SK-N-SH (cell line): ENCODE results near the gene PLA2G5.

Experiments
- CTCF ChIP-seq: fragments of 200-600 bp; sonication (generic); IDR thresholded peaks from 2 replicates; pipeline ENCODE4 v1.6.1; 2017; ENCODE audit warnings: antibody characterized with exemption, mild to moderate bottlenecking, moderate library complexity
- EP300 ChIP-seq, 2 experiments: IDR thresholded peaks; 2 replicates each; pipeline versions ENCODE4 v1.4.0 to v1.6.1; 2012; ENCODE audit warnings: borderline replicate concordance in 1 of 2, low read depth in 1 of 2, low read length in 1 of 2
- EZH2phosphoT487 ChIP-seq: fragments of 200-600 bp; sonication (generic); IDR thresholded peaks from 2 replicates; pipeline ENCODE4 v1.6.1; 2017; ENCODE audit warnings: low read depth, mixed run types, mild to moderate bottlenecking, antibody characterized with exemption, moderate library complexity, borderline replicate concordance
- FOXM1 ChIP-seq: IDR thresholded peaks from 2 replicates; pipeline ENCODE4 v1.4.0; 2012; ENCODE audit warnings: low read depth, mild to moderate bottlenecking
- GABPA ChIP-seq: IDR thresholded peaks from 2 replicates; pipeline ENCODE4 v1.4.0; 2012; ENCODE audit warnings: low read depth, mild to moderate bottlenecking
- MXI1 ChIP-seq: IDR thresholded peaks from 2 replicates; pipeline ENCODE4 v1.6.1; 2012; ENCODE audit warnings: mild to moderate bottlenecking, low read depth, low read length, improper control_type of control experiment
- NFIC ChIP-seq: IDR thresholded peaks from 2 replicates; pipeline ENCODE4 v1.4.0; 2012; ENCODE audit warnings: borderline replicate concordance
- RCOR1 ChIP-seq: fragments of 150-350 bp; IDR thresholded peaks from 2 replicates; pipeline ENCODE4 v1.6.1; 2017; ENCODE audit warnings: antibody characterized with exemption, low read length
- RFX5 ChIP-seq: IDR thresholded peaks from 2 replicates; pipeline ENCODE4 v1.6.1; 2012; ENCODE audit warnings: mild to moderate bottlenecking, improper control_type of control experiment, low read length
- SMC3 ChIP-seq: IDR thresholded peaks from 2 replicates; pipeline ENCODE4 v1.6.1; 2012; ENCODE audit warnings: low read depth, low read length, improper control_type of control experiment
- TAF1 ChIP-seq: IDR thresholded peaks from 2 replicates; pipeline ENCODE4 v1.6.1; 2012; ENCODE audit warnings: low read depth, mild to moderate bottlenecking, low read length, moderate library complexity, borderline replicate concordance
- TF ChIP-seq, protein P1 (sequence below): IDR thresholded peaks from 2 replicates; pipeline ENCODE4 v1.6.1; 2012; ENCODE audit warnings: mild to moderate bottlenecking, low read depth, low read length, moderate library complexity
- TF ChIP-seq, protein P2 (sequence below): fragments of 150-350 bp; IDR thresholded peaks from 2 replicates; pipeline ENCODE4 v1.6.1; 2017; ENCODE audit warnings: antibody characterized with exemption, low read length, low read depth, borderline replicate concordance
- TF ChIP-seq, protein P3 (sequence below): fragments of 150-350 bp; IDR thresholded peaks from 2 replicates; pipeline ENCODE4 v1.6.1; 2016; ENCODE audit warnings: mild to moderate bottlenecking, low read depth, low read length

DNA sequence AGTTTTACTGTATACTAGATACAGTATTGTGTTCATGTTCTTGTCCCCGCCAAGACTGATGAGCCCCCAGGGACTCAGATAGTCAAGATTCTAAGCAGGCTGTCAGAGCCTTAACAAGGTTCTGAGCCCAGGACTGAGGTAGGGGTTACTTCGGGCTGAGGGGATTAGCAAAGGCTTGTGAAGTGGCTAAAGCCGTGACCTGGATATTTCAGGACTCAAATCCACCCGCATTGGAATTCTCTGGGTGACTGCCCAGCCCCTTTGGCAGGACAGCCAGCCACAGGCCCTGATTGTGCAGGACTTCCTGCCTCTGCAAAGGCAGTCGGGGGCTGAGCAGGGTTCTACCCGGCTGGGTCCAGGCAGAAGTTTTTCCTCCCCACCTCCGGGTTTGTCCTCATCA lies at the start of gene PLA2G5:
- no peak for TF ChIP-seq SMC3
- TF ChIP-seq MXI1: no peak
- TF ChIP-seq GABPA: no peak
- TF ChIP-seq, protein P1, sequence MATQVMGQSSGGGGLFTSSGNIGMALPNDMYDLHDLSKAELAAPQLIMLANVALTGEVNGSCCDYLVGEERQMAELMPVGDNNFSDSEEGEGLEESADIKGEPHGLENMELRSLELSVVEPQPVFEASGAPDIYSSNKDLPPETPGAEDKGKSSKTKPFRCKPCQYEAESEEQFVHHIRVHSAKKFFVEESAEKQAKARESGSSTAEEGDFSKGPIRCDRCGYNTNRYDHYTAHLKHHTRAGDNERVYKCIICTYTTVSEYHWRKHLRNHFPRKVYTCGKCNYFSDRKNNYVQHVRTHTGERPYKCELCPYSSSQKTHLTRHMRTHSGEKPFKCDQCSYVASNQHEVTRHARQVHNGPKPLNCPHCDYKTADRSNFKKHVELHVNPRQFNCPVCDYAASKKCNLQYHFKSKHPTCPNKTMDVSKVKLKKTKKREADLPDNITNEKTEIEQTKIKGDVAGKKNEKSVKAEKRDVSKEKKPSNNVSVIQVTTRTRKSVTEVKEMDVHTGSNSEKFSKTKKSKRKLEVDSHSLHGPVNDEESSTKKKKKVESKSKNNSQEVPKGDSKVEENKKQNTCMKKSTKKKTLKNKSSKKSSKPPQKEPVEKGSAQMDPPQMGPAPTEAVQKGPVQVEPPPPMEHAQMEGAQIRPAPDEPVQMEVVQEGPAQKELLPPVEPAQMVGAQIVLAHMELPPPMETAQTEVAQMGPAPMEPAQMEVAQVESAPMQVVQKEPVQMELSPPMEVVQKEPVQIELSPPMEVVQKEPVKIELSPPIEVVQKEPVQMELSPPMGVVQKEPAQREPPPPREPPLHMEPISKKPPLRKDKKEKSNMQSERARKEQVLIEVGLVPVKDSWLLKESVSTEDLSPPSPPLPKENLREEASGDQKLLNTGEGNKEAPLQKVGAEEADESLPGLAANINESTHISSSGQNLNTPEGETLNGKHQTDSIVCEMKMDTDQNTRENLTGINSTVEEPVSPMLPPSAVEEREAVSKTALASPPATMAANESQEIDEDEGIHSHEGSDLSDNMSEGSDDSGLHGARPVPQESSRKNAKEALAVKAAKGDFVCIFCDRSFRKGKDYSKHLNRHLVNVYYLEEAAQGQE: no peak
- no peak for TF ChIP-seq RCOR1
- TF ChIP-seq, protein P2, sequence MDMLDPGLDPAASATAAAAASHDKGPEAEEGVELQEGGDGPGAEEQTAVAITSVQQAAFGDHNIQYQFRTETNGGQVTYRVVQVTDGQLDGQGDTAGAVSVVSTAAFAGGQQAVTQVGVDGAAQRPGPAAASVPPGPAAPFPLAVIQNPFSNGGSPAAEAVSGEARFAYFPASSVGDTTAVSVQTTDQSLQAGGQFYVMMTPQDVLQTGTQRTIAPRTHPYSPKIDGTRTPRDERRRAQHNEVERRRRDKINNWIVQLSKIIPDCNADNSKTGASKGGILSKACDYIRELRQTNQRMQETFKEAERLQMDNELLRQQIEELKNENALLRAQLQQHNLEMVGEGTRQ: no peak
- TF ChIP-seq FOXM1: no peak
- no peak for TF ChIP-seq EP300 (IDR thresholded peaks at IDR 0.05; ENCODE audit: borderline replicate concordance in 1 of 2, low read depth in 1 of 2, low read length in 1 of 2)
- no peak for TF ChIP-seq NFIC
- no peak for TF ChIP-seq EZH2phosphoT487
- TF ChIP-seq RFX5: no peak
- TF ChIP-seq CTCF: no peak
- TF ChIP-seq, protein P3, sequence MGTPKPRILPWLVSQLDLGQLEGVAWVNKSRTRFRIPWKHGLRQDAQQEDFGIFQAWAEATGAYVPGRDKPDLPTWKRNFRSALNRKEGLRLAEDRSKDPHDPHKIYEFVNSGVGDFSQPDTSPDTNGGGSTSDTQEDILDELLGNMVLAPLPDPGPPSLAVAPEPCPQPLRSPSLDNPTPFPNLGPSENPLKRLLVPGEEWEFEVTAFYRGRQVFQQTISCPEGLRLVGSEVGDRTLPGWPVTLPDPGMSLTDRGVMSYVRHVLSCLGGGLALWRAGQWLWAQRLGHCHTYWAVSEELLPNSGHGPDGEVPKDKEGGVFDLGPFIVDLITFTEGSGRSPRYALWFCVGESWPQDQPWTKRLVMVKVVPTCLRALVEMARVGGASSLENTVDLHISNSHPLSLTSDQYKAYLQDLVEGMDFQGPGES: no peak
- no peak for TF ChIP-seq TAF1
